ENCODE measurements around the gene KIAA0319L. TPM values are rescaled to one million over a fixed set of nuclear protein-coding genes. Genes with fewer than 3 reads are reported as not detected.
"Not testable (repeated sequence)": the region's sequence is repeated elsewhere in the genome, so short reads cannot be mapped to it uniquely, and the experiment has no call there.

Gene KIAA0319L
- total RNA-seq, 1 donor = 63.0 TPM

DNA sequence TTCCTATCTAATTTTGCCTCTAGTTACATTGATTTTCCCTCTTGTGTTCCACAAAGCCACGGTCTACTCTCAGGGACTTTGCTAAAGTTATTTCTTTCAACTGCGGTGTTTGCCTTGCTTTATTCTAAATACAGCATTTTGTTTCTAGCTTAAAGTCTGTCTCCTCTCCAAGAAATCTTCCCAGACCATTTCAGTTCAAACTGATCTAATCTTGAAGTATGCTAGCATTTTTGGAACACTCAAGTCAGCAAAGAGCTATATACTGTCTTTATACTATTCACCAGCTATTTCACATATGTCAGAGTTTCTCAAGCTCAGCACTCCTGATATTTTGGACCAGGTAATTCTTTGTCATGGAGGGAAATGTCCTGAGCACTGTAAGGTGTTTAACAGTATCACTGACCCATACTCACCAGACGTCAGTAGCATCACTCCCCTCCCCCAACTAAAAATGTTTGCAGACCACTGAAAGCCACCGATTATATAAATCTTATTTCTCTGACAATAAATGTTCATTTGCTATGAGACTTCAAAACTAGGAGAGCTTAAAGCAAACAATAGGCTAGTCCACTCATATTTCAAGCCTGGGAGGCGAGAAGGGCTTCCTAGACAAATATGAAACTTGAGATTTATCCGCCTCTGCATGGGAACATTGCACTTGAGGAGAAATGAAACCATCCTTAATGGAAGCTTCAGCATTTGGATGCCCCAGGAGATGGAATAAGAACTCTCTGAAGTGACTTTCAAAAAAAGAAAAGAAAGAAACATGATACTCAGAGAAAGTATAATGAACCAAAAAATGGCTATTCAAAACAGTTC lies 81.1 kb downstream of the KIAA0319L start:
- no peak overlapping the region for H3K4me3 ChIP-seq (ENCODE audit: low read depth, low read length)
- no peak for DNase-seq (ENCODE audit: low read depth)
- TF ChIP-seq, protein P1, sequence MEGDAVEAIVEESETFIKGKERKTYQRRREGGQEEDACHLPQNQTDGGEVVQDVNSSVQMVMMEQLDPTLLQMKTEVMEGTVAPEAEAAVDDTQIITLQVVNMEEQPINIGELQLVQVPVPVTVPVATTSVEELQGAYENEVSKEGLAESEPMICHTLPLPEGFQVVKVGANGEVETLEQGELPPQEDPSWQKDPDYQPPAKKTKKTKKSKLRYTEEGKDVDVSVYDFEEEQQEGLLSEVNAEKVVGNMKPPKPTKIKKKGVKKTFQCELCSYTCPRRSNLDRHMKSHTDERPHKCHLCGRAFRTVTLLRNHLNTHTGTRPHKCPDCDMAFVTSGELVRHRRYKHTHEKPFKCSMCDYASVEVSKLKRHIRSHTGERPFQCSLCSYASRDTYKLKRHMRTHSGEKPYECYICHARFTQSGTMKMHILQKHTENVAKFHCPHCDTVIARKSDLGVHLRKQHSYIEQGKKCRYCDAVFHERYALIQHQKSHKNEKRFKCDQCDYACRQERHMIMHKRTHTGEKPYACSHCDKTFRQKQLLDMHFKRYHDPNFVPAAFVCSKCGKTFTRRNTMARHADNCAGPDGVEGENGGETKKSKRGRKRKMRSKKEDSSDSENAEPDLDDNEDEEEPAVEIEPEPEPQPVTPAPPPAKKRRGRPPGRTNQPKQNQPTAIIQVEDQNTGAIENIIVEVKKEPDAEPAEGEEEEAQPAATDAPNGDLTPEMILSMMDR (IDR thresholded peaks at IDR 0.05; ENCODE audit: insufficient read depth, low read depth, low read length) = no peak

DNA sequence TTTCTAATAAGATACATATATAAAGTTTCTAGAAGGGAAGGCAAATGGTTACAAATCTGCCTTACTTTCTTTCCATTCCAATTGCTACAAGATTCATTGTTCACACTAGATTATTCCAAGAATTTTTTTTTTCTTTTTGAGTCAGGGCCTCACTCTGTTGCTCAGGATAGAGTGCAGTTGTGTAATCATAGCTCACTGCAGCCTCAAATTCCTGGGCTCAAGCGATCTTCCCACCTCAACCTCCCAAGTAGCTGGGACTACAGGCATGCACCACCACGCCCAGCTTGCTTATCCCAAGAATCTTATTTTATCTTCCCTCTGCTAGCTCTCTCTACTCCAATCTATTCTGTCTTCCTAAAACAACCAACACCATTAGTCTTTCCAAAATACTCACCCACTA lies 81.8 kb downstream of the KIAA0319L start:
- H3K4me3 ChIP-seq (ENCODE audit: low read depth, low read length) = no peak overlapping the region
- TF ChIP-seq, protein P1 (IDR thresholded peaks at IDR 0.05; ENCODE audit: insufficient read depth, low read depth, low read length) = no peak
- DNase-seq (ENCODE audit: low read depth) = no peak

DNA sequence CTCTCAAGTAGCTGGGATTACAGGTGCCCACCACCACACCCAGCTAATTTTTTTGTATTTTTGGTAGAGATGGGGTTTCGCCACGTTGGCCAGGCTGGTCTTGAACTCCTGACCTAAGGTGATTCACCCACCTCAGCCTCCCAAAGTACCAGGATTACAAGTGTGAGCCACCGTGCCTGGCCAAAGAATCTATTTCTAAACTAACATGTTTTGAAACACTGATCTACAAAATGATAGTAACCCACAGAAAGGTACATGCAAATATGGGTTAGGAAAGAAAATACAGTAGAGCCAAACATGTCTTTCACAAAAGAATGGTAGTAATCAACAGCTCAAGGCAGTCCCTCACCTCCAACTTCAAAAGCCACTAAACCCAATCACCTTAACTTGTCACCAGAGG lies 84.0 kb downstream of the KIAA0319L start:
- DNase-seq (ENCODE audit: low read depth); H3K4me3 ChIP-seq (ENCODE audit: low read depth, low read length): not testable (repeated sequence)

DNA sequence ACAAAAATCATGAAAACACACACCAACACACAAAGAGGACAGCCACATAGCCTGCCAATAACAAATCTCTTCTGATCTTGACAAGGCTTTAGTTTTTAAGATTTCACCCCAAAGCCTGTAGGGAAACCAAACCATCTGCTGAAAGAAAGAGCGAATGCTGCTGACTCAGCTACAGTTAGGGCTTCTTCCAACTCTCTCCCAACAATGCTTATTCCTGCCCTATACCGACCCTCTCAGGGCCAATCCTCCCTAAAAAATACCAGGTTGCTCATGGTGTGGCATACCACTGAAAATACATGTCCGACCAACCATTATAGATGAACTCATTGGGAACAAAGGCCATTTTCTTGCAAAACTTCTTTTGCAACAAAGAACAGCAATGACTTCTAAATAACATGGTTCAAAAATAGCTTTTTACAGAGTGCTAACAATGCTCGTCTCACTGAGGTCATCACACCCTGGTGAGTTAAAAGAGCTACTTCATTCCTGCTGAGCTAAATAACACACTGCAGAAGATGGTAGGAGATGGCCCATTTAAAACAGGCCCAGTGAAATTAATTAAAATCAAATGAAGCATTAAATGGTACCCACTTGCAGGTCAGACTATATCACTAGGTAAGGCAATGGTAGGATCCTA lies 86.1 kb downstream of the KIAA0319L start:
- H3K4me3 ChIP-seq (ENCODE audit: low read depth, low read length) = no peak overlapping the region
- TF ChIP-seq, protein P1 (IDR thresholded peaks at IDR 0.05; ENCODE audit: insufficient read depth, low read depth, low read length) = no peak
- DNase-seq (ENCODE audit: low read depth) = no peak

- DNase-seq (ENCODE audit: low read depth) = no peak
- H3K4me3 ChIP-seq (ENCODE audit: low read depth, low read length) = no peak overlapping the region
- TF ChIP-seq, protein P1 (IDR thresholded peaks at IDR 0.05; ENCODE audit: insufficient read depth, low read depth, low read length) = no peak
Measured at GRCh38 chr1:35466120-35466519, 91.1 kb downstream of the KIAA0319L start.

DNA sequence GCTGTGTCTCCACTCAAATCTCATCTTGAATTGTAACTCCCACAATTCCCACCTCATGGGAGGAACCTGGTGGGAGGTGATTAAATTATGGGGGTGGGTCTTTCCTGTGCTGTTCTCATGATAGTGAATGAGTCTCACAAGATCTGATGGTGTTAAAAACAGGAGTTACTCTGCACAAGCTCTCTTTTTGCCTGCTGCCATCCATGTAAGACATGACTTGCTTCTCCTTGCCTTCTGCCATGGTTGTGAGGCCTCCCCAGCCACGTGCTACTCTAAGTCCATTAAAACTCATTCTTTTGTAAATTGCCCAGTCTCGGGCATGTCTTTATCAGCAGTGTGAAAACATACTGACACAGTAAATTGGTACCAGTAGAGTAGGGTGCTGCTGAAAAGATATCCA lies 93.5 kb downstream of the KIAA0319L start:
- DNase-seq (ENCODE audit: low read depth); H3K4me3 ChIP-seq (ENCODE audit: low read depth, low read length): not testable (repeated sequence)

- DNase-seq (ENCODE audit: low read depth) = no peak
- TF ChIP-seq, protein P1 (IDR thresholded peaks at IDR 0.05; ENCODE audit: insufficient read depth, low read depth, low read length) = no peak
- no peak overlapping the region for H3K4me3 ChIP-seq (ENCODE audit: low read depth, low read length)
Measured at GRCh38 chr1:35463232-35463631, 94.0 kb downstream of the KIAA0319L start.

Measured in fibroblast of villous mesenchyme (primary cell).